ENCODE data around the gene STRADB.
"Not testable (repeated sequence)": the region's sequence is repeated elsewhere in the genome, so short reads cannot be mapped to it uniquely, and the experiment has no call there.

STRADB gene

GRCh38 chr2:201470821-201471731, 19.5 kb downstream of the STRADB start:
- peak; percentile 27 for DNase-seq

- no peak for DNase-seq
These were observed 20.3 kb downstream of the STRADB start for GRCh38 chr2:201471732-201472393.

GRCh38 chr2:201472411-201472810, 20.9 kb downstream of the STRADB start:
- no peak for DNase-seq

GRCh38 chr2:201482543-201482942, 31.0 kb downstream of the STRADB start:
- no peak for DNase-seq

GRCh38 chr2:201483342-201483741, 31.8 kb downstream of the STRADB start:
- DNase-seq, result no peak

GRCh38 chr2:201483758-201484157, 32.2 kb downstream of the STRADB start:
- DNase-seq, result not testable (repeated sequence)

- DNase-seq, result no peak
These were observed 33.3 kb downstream of the STRADB start for GRCh38 chr2:201484805-201485204.

- no peak for DNase-seq
These were observed 38.8 kb downstream of the STRADB start for GRCh38 chr2:201490291-201490690.

- peak; percentile 9 for DNase-seq
These were observed 45.2 kb downstream of the STRADB start for GRCh38 chr2:201496785-201497184.

- no peak for DNase-seq
These were observed 49.0 kb downstream of the STRADB start for GRCh38 chr2:201500534-201500933.

- DNase-seq, result no peak
These were observed 51.2 kb downstream of the STRADB start for GRCh38 chr2:201502713-201503112.

- no peak for DNase-seq
These were observed 56.2 kb downstream of the STRADB start for GRCh38 chr2:201507725-201508124.

- no peak for DNase-seq
These were observed 61.7 kb downstream of the STRADB start for GRCh38 chr2:201513271-201513670.

GRCh38 chr2:201515573-201516246, 64.2 kb downstream of the STRADB start:
- no peak for DNase-seq

GRCh38 chr2:201517094-201517493, 65.6 kb downstream of the STRADB start:
- no peak for DNase-seq

GRCh38 chr2:201520201-201520600, 68.7 kb downstream of the STRADB start:
- no peak for DNase-seq

GRCh38 chr2:201522965-201523364, 71.4 kb downstream of the STRADB start:
- DNase-seq, result no peak

GRCh38 chr2:201523506-201523905, 72.0 kb downstream of the STRADB start:
- no peak for DNase-seq

All from activated CD4-positive, alpha-beta T cell treated with anti-CD3 and anti-CD28 coated beads, Interleukin-2, Interleukin-6, amounts not matched to agents 100 ng/mL and 50 ng/mL, durations not matched to agents 16 hours and 8 hours (primary cell).